ENCODE measurements around the gene RETREG1.
"Not testable (repeated sequence)": the region's sequence is repeated elsewhere in the genome, so short reads cannot be mapped to it uniquely, and the experiment has no call there.

Gene RETREG1

GRCh38 chr5:16456103-16456832, 160.5 kb downstream of the RETREG1 start:
- peak; percentile 58 for DNase-seq (ENCODE audit: low read depth, low spot score)

GRCh38 chr5:16455668-16456067, 161.1 kb downstream of the RETREG1 start:
- DNase-seq (ENCODE audit: low read depth, low spot score) = no peak

DNA sequence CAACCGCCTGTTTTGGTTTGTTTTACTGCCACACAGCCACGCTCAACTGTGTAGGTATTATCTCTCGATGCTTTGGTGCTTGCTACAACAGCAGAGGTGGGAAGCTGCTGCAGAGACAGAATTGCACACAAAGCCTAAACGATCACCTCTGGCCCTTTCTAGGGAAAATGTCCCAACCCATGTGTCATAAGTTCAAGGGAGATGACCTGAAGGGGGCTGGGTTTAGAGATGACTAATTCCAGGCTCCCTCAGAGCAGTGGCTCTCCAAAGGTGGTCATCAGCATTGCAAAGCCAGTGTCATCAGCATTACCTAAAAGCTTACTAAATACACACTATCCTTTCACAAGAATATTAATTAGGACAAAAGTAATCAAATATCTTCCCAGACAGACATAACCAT, 162.1 kb downstream of the RETREG1 start:
- no peak for DNase-seq (ENCODE audit: low read depth, low spot score)

DNA sequence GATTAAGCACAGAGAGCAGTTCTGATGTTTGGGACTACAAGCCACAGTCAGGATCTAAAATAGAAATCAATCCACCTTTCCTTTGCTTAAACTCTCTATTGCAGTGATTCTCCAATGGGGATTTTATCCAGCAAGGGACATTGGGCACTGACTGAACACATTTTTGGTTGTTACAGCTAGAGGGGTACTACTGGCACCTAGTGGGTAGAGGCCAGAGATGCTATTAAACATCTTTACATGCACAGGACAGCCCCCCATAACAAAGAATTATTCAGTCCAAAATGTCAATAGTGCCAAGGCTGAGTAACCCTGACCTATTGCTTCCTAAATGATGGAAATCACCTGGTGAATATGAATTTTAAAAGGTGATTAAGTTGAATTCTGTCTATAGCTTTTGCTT, 163.2 kb downstream of the RETREG1 start:
- no peak for DNase-seq (ENCODE audit: low read depth, low spot score)

- no peak for DNase-seq (ENCODE audit: low read depth, low spot score)
Measured at GRCh38 chr5:16450163-16450562, 166.6 kb downstream of the RETREG1 start.

GRCh38 chr5:16446993-16447392, 169.8 kb downstream of the RETREG1 start:
- DNase-seq (ENCODE audit: low read depth, low spot score) = no peak

DNA sequence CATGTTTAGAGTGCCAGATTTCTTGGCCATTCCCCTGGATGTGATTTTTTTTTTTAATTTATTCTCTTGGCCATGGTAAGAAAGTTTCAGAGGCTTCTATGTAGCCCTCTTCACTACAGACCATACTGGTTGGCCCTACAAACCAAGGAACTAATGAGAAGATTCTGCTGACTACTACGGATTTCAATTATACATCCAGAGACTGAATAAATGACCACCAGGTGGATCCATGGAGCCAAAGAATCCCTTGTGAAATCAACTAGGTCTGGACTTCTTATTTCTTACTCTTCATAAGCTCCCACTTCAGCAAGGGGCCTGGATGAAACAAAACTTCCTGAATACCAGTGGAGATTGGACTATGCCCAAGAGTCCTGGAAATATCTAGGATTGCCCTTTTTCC, 178.8 kb downstream of the RETREG1 start:
- no peak for DNase-seq (ENCODE audit: low read depth, low spot score)

DNA sequence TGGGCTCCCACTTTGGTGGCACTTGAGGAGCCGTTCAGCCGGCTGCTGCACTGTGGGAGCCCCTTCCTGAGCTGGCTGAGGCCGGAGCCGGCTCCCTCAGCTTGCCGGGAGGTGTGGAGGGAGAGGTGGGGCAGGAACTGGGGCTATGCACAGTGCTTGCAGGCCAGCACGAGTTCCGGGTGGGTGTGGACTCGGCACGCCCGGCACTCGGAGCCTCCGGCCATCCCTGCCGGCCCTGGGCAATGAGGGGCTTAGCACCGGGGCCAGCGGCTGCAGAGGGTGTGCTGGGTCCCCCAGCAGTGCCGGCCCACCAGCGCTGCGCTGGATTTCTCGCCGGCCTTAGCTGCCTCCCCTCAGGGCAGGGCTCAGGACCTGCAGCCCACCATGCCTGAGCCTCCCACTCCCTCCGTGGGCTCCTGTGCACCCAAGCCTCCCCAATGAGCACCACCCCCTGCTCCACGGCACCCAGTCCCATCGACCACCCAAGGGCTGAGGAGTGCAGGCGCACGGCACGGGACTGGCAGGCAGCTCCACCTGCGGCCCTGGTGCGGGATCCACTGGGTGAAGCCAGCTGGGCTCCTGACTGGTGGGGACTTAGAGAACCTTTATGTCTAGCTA, 180.6 kb downstream of the RETREG1 start:
- DNase-seq (ENCODE audit: low read depth, low spot score) = not testable (repeated sequence)

GRCh38 chr5:16431490-16431889, 185.3 kb downstream of the RETREG1 start:
- DNase-seq (ENCODE audit: low read depth, low spot score) = no peak

- DNase-seq (ENCODE audit: low read depth, low spot score) = no peak
Measured at GRCh38 chr5:16430349-16431089, 186.3 kb downstream of the RETREG1 start.

DNA sequence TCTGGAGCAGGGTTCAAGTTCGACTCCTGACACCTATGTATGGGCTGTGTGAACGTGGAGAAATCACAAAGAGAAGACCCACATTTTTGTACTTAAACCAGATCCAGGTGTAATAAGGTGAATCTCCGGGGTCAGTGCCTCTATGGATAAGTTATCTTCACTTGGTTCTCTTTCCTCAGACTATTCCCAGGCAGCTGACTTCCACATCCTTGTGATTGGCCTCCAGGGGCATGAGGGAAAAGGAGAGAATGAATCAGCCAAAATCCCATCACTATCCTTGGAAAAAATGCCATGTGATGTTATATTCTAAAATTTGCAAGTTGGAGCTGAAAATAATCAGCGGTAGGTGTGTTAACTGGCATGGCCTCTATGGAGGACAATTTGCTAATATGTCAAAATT, 188.4 kb downstream of the RETREG1 start:
- DNase-seq (ENCODE audit: low read depth, low spot score) = no peak

GRCh38 chr5:16427587-16427986, 189.2 kb downstream of the RETREG1 start:
- no peak for DNase-seq (ENCODE audit: low read depth, low spot score)
